Pancreas (tissue), 10 donors: ENCODE measurements around the gene RAPGEF4. TPM values are rescaled to one million over a fixed set of nuclear protein-coding genes. Genes with fewer than 3 reads are reported as not detected.

Source experiments
- ATAC-seq, 4 donors: fragments of 200-7000 bp; cut with Tn5 transposase; one replicate each; pipeline versions ENCODE4 v1.8.0 to v1.9.1; 2020; ENCODE audit warnings: mild to moderate bottlenecking in 4 of 4, moderate library complexity in 4 of 4
- DNase-seq, 6 donors: peaks; one replicate each; pipeline ENCODE4 v3.0.0-alpha.2; 2020
- FAIRE-seq: peaks from 2 replicates; lab custom pipeline; 2012; peaks lifted over from hg19 to GRCh38; lab: Jason Lieb, UNC
- H3K27ac ChIP-seq, 4 donors: fragments of 200-600 bp; sonication (generic); 1 replicate in 3 of 4; 2 replicates in 1 of 4; pipeline versions ENCODE4 v1.5.0 to v1.8.0; 2020
- H3K27me3 ChIP-seq, 4 donors: fragments of 200-600 bp; one replicate each; pipeline ENCODE4 v1.8.0; 2021
- H3K36me3 ChIP-seq, 3 donors: fragments of 200-600 bp; sonication (generic) in 1 of 3; one replicate each; pipeline versions ENCODE4 v1.5.0 to v1.8.0; 2020 to 2021
- H3K4me1 ChIP-seq, 3 donors: fragments of 200-600 bp; one replicate each; pipeline ENCODE4 v1.8.0; 2021
- H3K4me3 ChIP-seq, 4 donors: fragments of 200-600 bp; sonication (generic) in 2 of 4; one replicate each; pipeline versions ENCODE4 v1.5.0 to v1.8.0; 2020 to 2021
- H3K9me3 ChIP-seq, 4 donors: fragments of 200-600 bp; one replicate each; pipeline ENCODE4 v1.8.0; 2021
- CTCF ChIP-seq, 4 donors: fragments of 200-600 bp; sonication (generic) in 3 of 4; IDR thresholded peaks; one replicate each; pipeline versions ENCODE4 v1.5.0 to v1.8.0; 2021; ENCODE audit warnings: antibody characterized with exemption in 4 of 4
- WGBS, 2 donors: extraction: QIAGEN DNeasy Blood & Tissue Kit; methylation state at CpG; one replicate each; pipeline ENCODE4 v1.1.7; 2013; 5-methylcytosine and 5-hydroxymethylcytosine counted together
- intact Hi-C, 3 donors: fragments of 100-400 bp; cut with DNase I; formaldehyde crosslinking; loops; one replicate each; pipeline versions ENCODE4 v1.11.1 to v1.14.2; 2022
- polyA plus RNA-seq, 2 donors: library from polyadenylated mRNA; stranded (reverse); fragments of 200-250 nt; gene quantifications; one replicate each; pipeline ENCODE4 v1.2.3, GENCODE V29; 2013
- total RNA-seq, 6 donors: library from RNA; stranded (reverse); fragmentation: NEBNext Ultra II Directional in 4 of 6; extraction: Animal tissue kit (Norgen Biotek cat#: 25700) in 4 of 6; gene quantifications; one replicate each; pipeline versions ENCODE4 v1.2.1 to v1.2.4, GENCODE V29; 2021 to 2023
- donor health status: healthy with polysubstance abuse.
- donor health status: DM: no; HTN: no; CAD: no; lungs with moderate emphysema.
- donor health status: DM: no; HTN: no; CAD: no.
- donor health status: control.
- donor health status: control.
- donor health status: Bipolar disorder and iron deficiency.
- donor health status: DM: yes; HTN: yes; CAD: no.
- donor health status: DM: no; HTN: no; CAD: no.
- donor health status: DM: no; HTN: no; CAD: no.
- donor health status: DM: yes; HTN: yes; CAD: no.

Gene RAPGEF4
- total and polyA plus RNA-seq, 8 donors: 2.1 to 9.0 (median 5.1) TPM

GRCh38 chr2:172833898-172834297, 98.3 kb downstream of the RAPGEF4 start:
- DNase-seq: no peak
- no peak for TF ChIP-seq CTCF (IDR thresholded peaks at IDR 0.05)
- no peaks in the 10 kb centered on the region for H3K36me3 ChIP-seq
- intact Hi-C loops: no loop called here
- ATAC-seq: no peak
- H3K4me3 ChIP-seq: no peak overlapping the region
- no peak overlapping the region for H3K27ac ChIP-seq
- no peaks in the 10 kb centered on the region for H3K27me3 ChIP-seq
- WGBS, 2 donors: 62% methylated on average over 2 of the region's 2 CpGs
- FAIRE-seq: no peak
- H3K9me3 ChIP-seq: no peaks in the 10 kb centered on the region
- no peaks in the 10 kb centered on the region for H3K4me1 ChIP-seq

GRCh38 chr2:172834881-172835280, 99.2 kb downstream of the RAPGEF4 start:
- DNase-seq: no peak
- no peaks in the 10 kb centered on the region for H3K9me3 ChIP-seq

GRCh38 chr2:172836347-172836821, 100.7 kb downstream of the RAPGEF4 start:
- Histone ChIP-seq H3K27me3 (no peaks in the 10 kb centered on the region), H3K36me3 (no peaks in the 10 kb centered on the region), H3K27ac (no peak overlapping the region), H3K4me1 (no peaks in the 10 kb centered on the region), H3K4me3 (no peak overlapping the region), H3K9me3 (no peaks in the 10 kb centered on the region)
- FAIRE-seq (no peak), DNase-seq (no peak), ATAC-seq (peak in 2 of 4 donors; percentile 29 to 70)
- no peak for TF ChIP-seq CTCF (IDR thresholded peaks at IDR 0.05)
- 75 to 87% methylated on average over 6 of the region's 6 CpGs for WGBS, 2 donors
- intact Hi-C loops: no loop called here

More at GRCh38 chr2:172834881-172835280, 99.2 kb downstream of the RAPGEF4 start:
- intact Hi-C loops: no loop called here
- peak in 2 of 4 donors; percentile 39 to 40 for ATAC-seq
- Histone ChIP-seq H3K27ac (no peak overlapping the region), H3K4me1 (no peaks in the 10 kb centered on the region), H3K27me3 (no peaks in the 10 kb centered on the region), H3K4me3 (no peak overlapping the region), H3K36me3 (no peaks in the 10 kb centered on the region)
- WGBS, 2 donors: 81 to 82% methylated on average over 6 of the region's 6 CpGs
- TF ChIP-seq CTCF (IDR thresholded peaks at IDR 0.05): no peak
- FAIRE-seq: no peak

GRCh38 chr2:172836827-172837226, 101.2 kb downstream of the RAPGEF4 start:
- no peak overlapping the region for H3K4me3 ChIP-seq
- FAIRE-seq (no peak), ATAC-seq (no peak), DNase-seq (no peak)
- H3K4me1 ChIP-seq: no peaks in the 10 kb centered on the region
- intact Hi-C loops: no loop called here
- no peak overlapping the region for H3K27ac ChIP-seq
- no peak for TF ChIP-seq CTCF (IDR thresholded peaks at IDR 0.05)
- no peaks in the 10 kb centered on the region for H3K9me3 ChIP-seq
- no peaks in the 10 kb centered on the region for H3K36me3 ChIP-seq
- H3K27me3 ChIP-seq: no peaks in the 10 kb centered on the region

GRCh38 chr2:172839446-172839845, 103.8 kb downstream of the RAPGEF4 start:
- H3K4me1 ChIP-seq: peaks cover 4 to 13% (median 5%) of the 10 kb centered on the region in 3 donors
- no peak for FAIRE-seq
- no peak for TF ChIP-seq CTCF (IDR thresholded peaks at IDR 0.05)
- H3K4me3 ChIP-seq: no peak overlapping the region
- intact Hi-C loops: no loop called here
- no peak for DNase-seq
- H3K36me3 ChIP-seq: no peaks in the 10 kb centered on the region
- no peaks in the 10 kb centered on the region for H3K27me3 ChIP-seq
- 93 to 99% methylated on average over 2 of the region's 2 CpGs for whole genome bisulfite sequencing, 2 donors
- H3K9me3 ChIP-seq: no peaks in the 10 kb centered on the region
- H3K27ac ChIP-seq: no peak overlapping the region
- ATAC-seq: no peak
